T47D (cell line): ENCODE data around the gene CLEC2L.

Source experiments
- DNase-seq, 2 experiments: peaks; one replicate each; pipeline versions ENCODE4 v3.0.0 to v3.0.0-alpha.2; 2011 to 2012; ENCODE audit warnings: low read depth in 1 of 2, low spot score in 1 of 2
- JUND ChIP-seq: IDR thresholded peaks from 2 replicates; pipeline ENCODE4 v1.6.1; 2012; ENCODE audit warnings: low read depth
- in situ Hi-C: cut with HindIII; loops from 2 replicates; pipeline ENCODE4 v1.10.0; 2016; ENCODE audit warnings: low sequenced_read_pairs, low pct_unique_long_range_greater_than_20kb

Gene CLEC2L

DNA sequence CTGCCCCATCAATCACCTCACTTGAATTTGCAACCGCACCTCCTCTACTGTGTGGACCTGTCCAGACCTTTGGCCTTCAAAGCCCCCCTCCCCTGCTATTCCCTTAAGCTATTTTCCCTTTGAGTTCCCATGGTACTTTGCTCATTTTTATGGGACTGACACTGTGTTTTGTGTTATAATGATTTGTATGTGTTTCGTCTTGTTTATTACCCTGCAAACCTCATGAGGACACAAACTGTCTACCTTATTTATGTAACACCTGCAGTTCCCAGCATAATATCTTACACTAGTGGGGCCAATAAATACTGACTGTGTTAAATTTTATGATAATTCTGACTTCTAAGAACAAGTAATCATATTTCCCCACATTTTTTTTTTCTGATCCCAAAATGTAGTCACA lies 70.6 kb downstream of the CLEC2L start:
- in situ Hi-C loops, result no loop called here
- no peak for TF ChIP-seq JUND
- no peak for DNase-seq
